Neutrophil (primary cell): ENCODE measurements around the gene MMD.

Experiments
- H3K27ac ChIP-seq: fragments of 200-600 bp; sonication (generic); 2 replicates; pipeline ENCODE4 v1.5.1; 2016; ENCODE audit warnings: mild to moderate bottlenecking, moderate library complexity
- H3K27me3 ChIP-seq: fragments of 200-600 bp; sonication (generic); 2 replicates; pipeline ENCODE4 v1.6.0; 2016; ENCODE audit warnings: mild to moderate bottlenecking
- H3K36me3 ChIP-seq: fragments of 200-600 bp; sonication (generic); 2 replicates; pipeline ENCODE4 v1.5.1; 2017
- H3K4me1 ChIP-seq, 2 experiments: fragments of 200-600 bp in 1 of 2; sonication (generic) in 1 of 2; 1 replicate in 1 of 2; 2 replicates in 1 of 2; pipeline versions ENCODE4 v1.5.1 to v1.6.1; 2013 to 2016; ENCODE audit warnings: low read depth in 1 of 2, low read length in 1 of 2, mild to moderate bottlenecking in 1 of 2, moderate library complexity in 1 of 2; ENCODE audit not compliant: control insufficient read depth in 1 of 2, insufficient read depth in 1 of 2
- H3K4me3 ChIP-seq, 2 experiments: fragments of 200-600 bp in 1 of 2; sonication (generic) in 1 of 2; 1 replicate in 1 of 2; 2 replicates in 1 of 2; pipeline ENCODE4 v1.5.1; 2013 to 2016; ENCODE audit warnings: low read depth in 1 of 2, low read length in 1 of 2, mild to moderate bottlenecking in 1 of 2, moderate library complexity in 1 of 2
- H3K9me3 ChIP-seq: fragments of 200-600 bp; sonication (generic); 2 replicates; pipeline ENCODE4 v1.5.1; 2016
- TF ChIP-seq, protein P1 (sequence below): fragments of 200-600 bp; sonication (generic); IDR thresholded peaks from 2 replicates; pipeline ENCODE4 v1.5.1; 2016; ENCODE audit warnings: antibody characterized with exemption

Gene MMD

DNA sequence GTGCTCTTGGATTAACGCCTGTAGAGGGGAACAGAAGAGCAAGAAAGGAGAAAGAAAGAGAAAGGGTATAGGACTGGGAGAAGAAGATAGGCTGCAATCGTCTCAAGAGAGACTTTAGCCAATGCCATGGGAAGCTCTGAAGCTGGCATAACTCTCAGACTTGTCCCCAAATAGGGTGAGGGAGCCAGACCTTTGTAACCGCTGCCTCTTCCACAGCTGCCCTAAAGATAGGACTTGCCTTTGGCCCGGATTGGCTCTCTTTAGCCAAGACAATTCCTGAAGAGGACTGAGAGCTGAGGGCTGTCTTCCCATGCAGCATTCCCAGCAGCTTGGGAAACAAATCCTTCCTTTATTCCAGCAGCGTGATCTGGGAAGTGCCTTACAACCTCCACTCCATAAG, 20.8 kb upstream of the MMD start:
- H3K36me3 ChIP-seq: no peaks in the 10 kb centered on the region
- TF ChIP-seq, protein P1, sequence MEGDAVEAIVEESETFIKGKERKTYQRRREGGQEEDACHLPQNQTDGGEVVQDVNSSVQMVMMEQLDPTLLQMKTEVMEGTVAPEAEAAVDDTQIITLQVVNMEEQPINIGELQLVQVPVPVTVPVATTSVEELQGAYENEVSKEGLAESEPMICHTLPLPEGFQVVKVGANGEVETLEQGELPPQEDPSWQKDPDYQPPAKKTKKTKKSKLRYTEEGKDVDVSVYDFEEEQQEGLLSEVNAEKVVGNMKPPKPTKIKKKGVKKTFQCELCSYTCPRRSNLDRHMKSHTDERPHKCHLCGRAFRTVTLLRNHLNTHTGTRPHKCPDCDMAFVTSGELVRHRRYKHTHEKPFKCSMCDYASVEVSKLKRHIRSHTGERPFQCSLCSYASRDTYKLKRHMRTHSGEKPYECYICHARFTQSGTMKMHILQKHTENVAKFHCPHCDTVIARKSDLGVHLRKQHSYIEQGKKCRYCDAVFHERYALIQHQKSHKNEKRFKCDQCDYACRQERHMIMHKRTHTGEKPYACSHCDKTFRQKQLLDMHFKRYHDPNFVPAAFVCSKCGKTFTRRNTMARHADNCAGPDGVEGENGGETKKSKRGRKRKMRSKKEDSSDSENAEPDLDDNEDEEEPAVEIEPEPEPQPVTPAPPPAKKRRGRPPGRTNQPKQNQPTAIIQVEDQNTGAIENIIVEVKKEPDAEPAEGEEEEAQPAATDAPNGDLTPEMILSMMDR: no peak
- peaks cover under 1% of the 10 kb centered on the region in 2 experiments for H3K4me1 ChIP-seq
- H3K27me3 ChIP-seq: no peaks in the 10 kb centered on the region
- no peaks in the 10 kb centered on the region for H3K9me3 ChIP-seq
- no peak overlapping the region for H3K27ac ChIP-seq
- no peak overlapping the region for H3K4me3 ChIP-seq

DNA sequence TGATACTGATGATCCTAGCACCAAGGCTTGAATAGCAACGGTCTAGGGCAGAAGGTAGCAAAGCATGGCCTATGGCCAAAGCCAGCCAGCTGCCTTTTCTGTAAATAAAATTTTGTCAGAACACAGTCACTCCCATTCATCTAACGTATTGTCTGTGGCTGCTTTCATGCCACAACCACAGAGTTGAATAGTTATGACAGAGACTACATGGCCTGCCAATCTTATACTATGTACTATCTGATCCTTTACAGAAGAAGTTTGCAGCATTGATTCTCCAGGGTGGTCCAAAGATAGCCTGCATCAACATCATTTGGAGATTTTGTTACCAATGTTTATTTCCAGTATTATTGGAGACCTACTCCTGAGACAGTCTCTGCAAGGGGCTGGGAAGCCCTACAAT, 19.9 kb upstream of the MMD start:
- TF ChIP-seq, protein P1: no peak

DNA sequence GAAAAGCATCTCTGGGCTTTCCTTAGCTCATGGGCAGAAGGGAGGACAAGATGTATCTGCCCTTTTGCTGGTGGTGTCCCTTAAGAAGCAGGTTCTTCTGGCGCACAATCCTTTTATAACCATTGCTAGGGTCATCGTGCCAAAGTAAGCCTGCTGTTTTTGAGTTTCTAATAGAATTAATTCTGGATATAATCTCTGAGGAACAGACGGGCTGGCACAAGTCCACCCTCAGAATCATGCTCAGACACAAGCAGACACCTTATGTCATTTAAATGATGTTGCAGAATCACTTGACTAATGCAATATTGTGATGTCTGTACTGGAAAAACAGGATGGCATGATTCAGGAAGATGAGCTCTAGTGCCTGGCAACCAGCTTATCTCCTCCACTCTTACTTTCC, 18.8 kb upstream of the MMD start:
- Histone ChIP-seq H3K4me1 (peaks cover 9 to 10% of the 10 kb centered on the region in 2 experiments), H3K27me3 (no peaks in the 10 kb centered on the region), H3K9me3 (no peaks in the 10 kb centered on the region), H3K36me3 (no peaks in the 10 kb centered on the region), H3K4me3 (no peak overlapping the region), H3K27ac (no peak overlapping the region)
- TF ChIP-seq, protein P1: no peak

More for the DNA sequence above, 19.9 kb upstream of the MMD start:
- Histone ChIP-seq H3K27ac (no peak overlapping the region), H3K4me3 (no peak overlapping the region), H3K4me1 (peaks cover 7 to 9% of the 10 kb centered on the region in 2 experiments), H3K27me3 (no peaks in the 10 kb centered on the region), H3K9me3 (no peaks in the 10 kb centered on the region), H3K36me3 (no peaks in the 10 kb centered on the region)

DNA sequence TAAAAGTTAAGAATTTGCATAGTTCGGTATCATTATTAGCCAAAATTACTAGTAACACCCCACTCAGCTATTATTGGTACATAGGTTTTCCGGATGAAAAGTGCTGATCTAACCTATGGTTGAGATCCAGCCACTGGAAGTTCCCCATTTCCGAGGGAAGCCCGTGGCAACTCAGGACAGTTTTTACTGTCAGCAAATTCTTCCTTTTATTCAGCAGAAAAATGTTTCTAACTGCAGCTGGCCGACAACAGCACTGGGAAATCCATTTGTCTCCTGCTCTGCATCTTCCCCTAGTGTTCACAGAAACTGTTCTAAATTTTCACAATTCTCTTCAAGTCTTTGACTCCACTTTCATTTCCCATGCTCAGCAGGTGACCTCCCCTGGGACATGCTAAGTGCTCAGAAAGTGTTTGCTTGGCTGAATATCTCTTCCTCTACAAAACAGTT, 15.5 kb upstream of the MMD start:
- Histone ChIP-seq H3K27me3 (no peaks in the 10 kb centered on the region), H3K4me1 (peaks cover 10 to 13% of the 10 kb centered on the region in 2 experiments), H3K36me3 (no peaks in the 10 kb centered on the region), H3K27ac (no peak overlapping the region), H3K9me3 (no peaks in the 10 kb centered on the region), H3K4me3 (no peak overlapping the region)
- TF ChIP-seq, protein P1: no peak

DNA sequence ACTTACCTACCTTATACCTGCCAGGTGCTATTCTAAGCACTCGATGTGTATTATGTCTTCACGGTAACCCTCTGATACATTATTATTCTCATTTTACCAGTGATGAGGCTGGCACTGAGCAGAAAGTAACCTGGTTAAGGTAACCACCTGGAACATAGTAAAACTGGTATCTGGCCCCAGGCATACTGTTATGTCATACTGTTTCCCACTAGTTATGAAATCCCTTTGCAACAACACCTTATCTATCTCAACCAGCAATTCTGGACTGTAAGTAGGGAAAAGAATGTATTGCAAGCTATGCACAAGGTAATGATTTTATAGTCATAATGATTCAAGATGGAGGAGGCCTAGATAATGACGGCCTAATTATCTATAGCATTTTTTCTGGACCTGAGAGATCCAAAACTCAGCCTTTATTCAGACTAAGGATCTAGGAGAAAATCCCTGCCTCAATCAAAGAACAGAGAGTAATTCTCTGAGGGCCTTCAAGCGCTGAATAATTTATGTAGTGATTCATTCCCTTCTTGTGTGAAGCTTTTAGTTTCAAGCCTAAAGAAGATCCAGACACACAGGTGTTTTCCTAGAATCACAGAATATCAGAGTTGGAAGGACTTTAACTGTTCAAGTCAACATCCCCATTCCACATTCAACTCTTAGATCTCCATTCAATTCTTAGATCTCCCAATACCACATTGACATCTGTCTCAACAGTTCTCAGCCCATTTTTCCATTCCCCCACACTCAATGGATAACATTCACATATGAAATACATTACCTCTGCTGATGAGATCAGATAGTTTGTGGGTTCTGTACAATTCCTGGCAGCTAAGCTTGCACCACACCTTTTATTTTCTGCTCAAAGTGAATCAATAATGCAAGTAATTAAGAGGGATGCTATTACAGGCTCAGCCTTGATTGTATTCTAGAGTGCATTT, 14.9 kb upstream of the MMD start:
- TF ChIP-seq, protein P1: no peak
- no peaks in the 10 kb centered on the region for H3K9me3 ChIP-seq
- no peak overlapping the region for H3K27ac ChIP-seq
- H3K4me1 ChIP-seq: peaks cover 10 to 13% of the 10 kb centered on the region in 2 experiments
- no peak overlapping the region for H3K4me3 ChIP-seq
- no peaks in the 10 kb centered on the region for H3K36me3 ChIP-seq
- H3K27me3 ChIP-seq: no peaks in the 10 kb centered on the region
